G401.6 (cell line): Measurements from ENCODE around the gene PSD2.

Source experiments
- FAIRE-seq: peaks from 2 replicates; lab custom pipeline; 2012; peaks lifted over from hg19 to GRCh38; lab: Jason Lieb, UNC

Gene PSD2

GRCh38 chr5:139856714-139857113 is 61.1 kb downstream of the PSD2 start:
- FAIRE-seq: no peak

GRCh38 chr5:139859013-139859412 is 63.4 kb downstream of the PSD2 start:
- no peak for FAIRE-seq

GRCh38 chr5:139861021-139861888 is 65.6 kb downstream of the PSD2 start:
- FAIRE-seq: no peak

GRCh38 chr5:139861889-139862207 is 66.2 kb downstream of the PSD2 start:
- no peak for FAIRE-seq

- FAIRE-seq: no peak
These were observed 66.7 kb downstream of the PSD2 start for GRCh38 chr5:139862313-139862712.

- no peak for FAIRE-seq
These were observed 67.2 kb downstream of the PSD2 start for GRCh38 chr5:139862803-139863202.

- no peak for FAIRE-seq
These were observed 67.8 kb downstream of the PSD2 start for GRCh38 chr5:139863361-139863760.

- peak; percentile 21 for FAIRE-seq
These were observed 68.4 kb downstream of the PSD2 start for GRCh38 chr5:139863855-139864558.

GRCh38 chr5:139864716-139865483 is 69.3 kb downstream of the PSD2 start:
- FAIRE-seq: no peak

GRCh38 chr5:139867109-139867508 is 71.5 kb downstream of the PSD2 start:
- FAIRE-seq: no peak

GRCh38 chr5:139867581-139867980 is 72.0 kb downstream of the PSD2 start:
- FAIRE-seq: no peak

GRCh38 chr5:139869042-139869790 is 73.6 kb downstream of the PSD2 start:
- FAIRE-seq: no peak

GRCh38 chr5:139870677-139871076 is 75.1 kb downstream of the PSD2 start:
- FAIRE-seq: no peak

- no peak for FAIRE-seq
These were observed 76.0 kb downstream of the PSD2 start for GRCh38 chr5:139871614-139872013.

- FAIRE-seq: no peak
These were observed 76.6 kb downstream of the PSD2 start for GRCh38 chr5:139872052-139872766.

GRCh38 chr5:139872851-139873794 is 77.5 kb downstream of the PSD2 start:
- FAIRE-seq: no peak

GRCh38 chr5:139875957-139876356 is 80.3 kb downstream of the PSD2 start:
- no peak for FAIRE-seq

GRCh38 chr5:139877129-139877597 is 81.6 kb downstream of the PSD2 start:
- no peak for FAIRE-seq

GRCh38 chr5:139878093-139878492 is 82.5 kb downstream of the PSD2 start:
- FAIRE-seq: no peak

- no peak for FAIRE-seq
These were observed 85.0 kb downstream of the PSD2 start for GRCh38 chr5:139880416-139881142.
